Stimulated activated CD8-positive, alpha-beta memory T cell treated with anti-CD3 and anti-CD28 coated beads, Interleukin-7, amount 100 ng/mL, for 1 hour (primary cell): Measurements from ENCODE around the gene DDX20.

Source experiments
- DNase-seq, 2 donors: peaks; one replicate each; pipeline ENCODE4 v3.0.0-alpha.2; 2020; ENCODE audit warnings: low read depth in 2 of 2

The DDX20 gene

DNA sequence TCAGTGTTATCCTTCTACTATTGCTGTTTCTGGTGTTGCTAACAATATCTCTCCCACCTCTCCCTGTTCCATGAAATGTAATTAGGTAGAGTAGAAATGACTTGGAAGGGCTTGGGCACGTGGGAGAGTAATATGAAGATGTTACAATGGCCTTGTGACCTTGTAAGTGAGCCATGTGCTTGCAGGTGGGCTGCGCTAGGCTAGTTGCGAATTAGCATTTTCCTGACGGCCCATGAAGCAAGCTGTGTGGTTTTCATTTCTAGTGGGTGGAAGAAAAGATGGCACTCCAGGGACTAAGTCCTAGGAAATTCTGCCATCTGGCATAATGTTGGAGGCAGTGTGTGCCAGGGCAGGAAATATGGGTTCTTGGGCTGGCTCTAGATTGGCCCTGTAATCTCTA is 7.8 kb upstream of the DDX20 start:
- DNase-seq: no peak

DNA sequence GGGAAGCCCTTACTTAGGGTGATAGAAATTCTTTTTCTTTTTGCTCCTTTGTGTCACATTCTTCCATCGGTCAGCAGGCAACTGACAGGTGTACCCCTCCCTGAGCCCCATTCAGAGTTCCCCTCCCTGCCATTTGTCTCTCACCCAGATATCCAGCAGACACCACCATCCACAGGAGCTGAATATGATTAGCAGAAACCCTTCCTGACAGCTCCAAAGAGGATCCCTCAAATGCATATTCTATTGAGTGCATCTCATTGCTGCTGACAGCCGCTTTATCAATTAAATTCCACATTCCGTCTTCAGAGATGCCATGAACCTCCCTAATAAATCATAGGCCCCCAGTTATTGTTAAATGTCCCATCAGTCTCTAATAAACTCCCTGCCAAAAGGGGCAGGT is 6.1 kb upstream of the DDX20 start:
- no peak for DNase-seq

DNA sequence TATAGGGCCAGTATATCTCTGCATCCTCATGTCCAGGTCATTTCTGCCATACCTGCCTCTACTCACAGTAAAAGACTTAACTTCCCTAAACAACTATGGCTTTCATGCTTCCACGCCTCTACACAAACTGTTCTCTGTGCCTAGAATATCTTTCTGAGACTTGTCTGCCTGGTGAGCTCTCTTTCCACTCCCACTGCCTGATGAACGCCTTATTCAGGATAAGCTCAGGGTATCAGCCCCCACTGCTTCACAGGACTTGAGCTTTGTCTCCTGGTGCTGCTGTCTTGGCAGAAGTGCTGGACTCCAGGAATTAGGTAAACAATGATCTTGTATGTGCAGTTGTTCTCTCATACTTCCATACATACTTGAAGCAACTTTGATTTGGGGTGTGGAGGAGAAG is 4.8 kb upstream of the DDX20 start:
- no peak for DNase-seq

DNA sequence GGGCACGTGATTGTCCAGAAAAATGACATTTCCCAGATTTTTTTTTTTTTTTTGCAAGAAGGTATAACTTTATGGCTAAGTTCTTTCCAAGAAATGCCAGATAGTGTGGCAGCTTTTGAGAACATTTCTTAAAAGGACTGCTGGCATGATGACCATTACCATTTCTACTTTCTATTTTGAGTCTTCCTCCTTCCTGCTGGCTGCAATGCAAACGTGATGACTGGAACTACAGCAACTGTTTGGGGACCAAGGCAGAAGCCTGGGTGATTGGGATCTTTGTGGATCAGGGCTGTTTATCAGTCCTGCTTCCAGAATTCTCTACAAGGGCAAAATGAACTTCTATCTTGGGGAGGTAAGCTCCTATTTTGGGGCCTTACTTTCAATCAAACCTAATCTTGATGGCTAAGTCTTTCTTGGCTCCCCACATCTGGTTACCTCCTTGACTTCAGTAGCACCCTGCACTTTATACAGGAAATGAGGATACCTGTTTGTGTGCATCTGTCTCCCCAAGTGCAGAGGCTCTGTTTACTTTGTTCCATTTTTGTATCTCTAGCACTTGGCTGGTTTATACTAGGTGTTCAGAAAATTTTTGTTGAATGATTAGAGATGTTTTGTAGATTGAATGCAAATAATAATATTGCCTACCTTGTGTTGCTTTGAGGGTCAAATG is 3.7 kb upstream of the DDX20 start:
- no peak for DNase-seq

DNA sequence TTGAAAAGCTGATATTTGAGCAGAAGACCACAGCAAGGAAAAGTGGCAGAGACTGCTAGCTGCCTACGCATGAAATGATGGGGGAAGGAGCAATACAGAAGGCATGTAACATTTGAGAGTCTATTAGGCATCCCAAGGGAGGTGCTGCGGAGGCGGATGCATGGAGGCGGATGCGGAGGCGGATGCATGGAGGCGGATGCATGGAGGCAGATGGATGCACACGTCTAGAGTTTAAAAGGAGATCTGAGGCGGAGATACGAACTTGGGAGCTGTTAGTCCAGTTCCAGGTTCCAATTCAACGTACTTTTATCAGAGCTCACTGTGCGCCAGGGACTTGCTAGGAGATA is 744 bp upstream of the DDX20 start:
- DNase-seq: no peak

DNA sequence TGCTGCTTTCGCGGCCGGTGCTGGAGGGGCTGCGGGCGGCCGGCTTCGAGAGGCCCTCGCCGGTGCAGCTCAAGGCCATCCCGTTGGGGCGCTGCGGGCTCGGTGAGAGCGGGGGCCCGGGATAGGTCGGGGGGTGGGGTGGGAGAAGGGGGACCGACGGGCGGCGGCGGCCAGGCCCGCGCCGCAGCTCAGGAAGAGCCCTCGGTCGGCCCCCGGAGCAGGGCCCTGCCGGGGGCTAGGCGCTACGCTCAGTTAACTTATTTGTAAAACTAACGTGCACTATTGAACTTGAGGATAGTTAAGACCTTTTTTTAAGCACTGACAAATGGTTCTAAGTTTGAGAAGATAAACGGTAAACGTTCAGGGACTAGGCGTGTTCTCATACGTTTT is 418 bp downstream of the DDX20 start:
- DNase-seq: no peak

DNA sequence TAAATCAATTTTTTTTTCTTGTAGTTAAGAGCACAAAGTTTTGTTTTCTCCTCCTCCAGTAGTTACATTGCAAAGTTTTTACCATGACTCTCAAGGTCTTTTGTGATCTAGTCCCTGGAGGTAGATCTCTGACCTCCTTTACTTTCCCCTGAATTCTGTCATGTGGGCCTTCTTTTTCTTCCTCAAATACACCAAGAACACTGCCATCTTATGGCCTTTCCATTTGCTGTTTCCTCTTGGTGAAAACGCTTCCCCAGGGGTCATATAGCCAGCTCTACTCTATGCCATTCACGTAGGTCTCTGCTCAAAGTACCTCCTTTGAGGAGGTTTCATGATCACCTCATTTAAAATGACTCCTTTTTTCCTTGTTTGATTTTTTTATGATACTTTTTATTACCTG is 2.7 kb downstream of the DDX20 start:
- DNase-seq: no peak

DNA sequence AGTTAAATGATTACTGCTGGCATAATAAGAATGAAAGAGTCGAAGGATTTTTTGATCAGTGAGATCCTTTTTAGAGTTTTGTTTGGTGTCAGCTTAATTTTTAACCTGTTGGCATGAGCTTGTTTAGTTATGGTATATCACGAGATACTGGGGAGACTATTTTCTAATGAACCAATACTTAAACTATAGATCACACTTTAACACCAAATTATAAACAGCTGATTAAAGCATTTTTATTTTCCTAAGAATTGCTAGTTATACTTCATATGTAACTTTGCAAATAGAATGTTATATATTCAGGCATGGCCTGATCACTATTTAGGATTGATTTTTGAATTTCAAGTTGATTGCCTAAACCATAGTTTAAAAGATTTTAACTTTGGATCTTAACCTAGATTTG is 6.0 kb downstream of the DDX20 start:
- DNase-seq: no peak

DNA sequence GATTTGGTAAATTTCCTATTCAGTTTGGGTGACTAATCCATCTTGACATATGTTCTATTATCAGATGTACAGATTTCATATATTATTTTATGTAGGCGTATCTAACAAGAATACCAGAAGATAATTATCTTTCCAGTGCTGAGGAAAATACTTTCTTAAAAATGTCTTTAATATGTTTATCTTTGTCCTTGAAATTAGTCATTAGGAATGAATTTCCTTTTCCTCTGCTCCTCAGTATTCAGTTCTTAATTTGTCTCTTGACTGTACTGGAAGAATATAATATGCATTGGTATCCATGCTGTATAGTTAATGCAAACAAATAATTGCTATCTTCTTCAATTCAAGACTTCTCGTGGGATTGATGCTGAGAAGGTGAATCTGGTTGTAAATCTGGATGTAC is 6.6 kb downstream of the DDX20 start:
- DNase-seq: no peak

DNA sequence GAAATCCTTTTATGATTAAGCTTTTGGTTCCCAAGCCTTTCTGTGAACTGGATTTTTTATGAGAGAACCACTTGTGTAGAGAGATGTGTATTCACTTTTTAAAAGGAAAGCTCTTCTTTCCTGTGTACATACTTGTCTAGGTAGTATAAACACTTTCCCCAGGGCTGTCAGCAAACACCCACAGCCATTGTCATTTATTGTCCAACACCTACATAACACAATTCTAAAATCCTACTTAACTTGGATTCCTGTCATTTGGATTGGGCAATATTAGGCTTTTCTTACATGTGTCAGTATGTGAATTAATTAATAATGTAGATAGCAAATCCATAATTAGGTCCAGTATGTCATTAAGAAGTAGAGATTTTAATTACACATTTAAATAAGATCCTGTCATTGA is 12.3 kb downstream of the DDX20 start:
- DNase-seq: no peak

DNA sequence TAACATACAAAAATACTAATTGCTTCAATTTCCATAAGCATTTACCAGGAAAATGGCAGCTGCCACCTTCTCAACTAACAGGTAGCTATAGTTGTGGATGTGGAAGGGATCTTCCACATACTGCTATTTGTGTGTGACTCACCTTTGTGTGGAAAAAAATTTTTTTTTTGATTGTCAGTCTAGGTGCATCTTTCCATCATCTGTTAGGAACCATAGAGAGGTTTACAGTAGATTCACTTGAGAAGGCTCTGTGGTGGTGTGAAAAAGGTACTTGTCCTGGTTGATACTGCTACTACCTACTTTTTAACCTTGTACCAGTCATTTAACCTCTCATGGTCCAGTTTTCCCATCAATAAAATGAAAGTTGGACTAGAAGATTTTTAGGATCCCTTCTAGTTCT is 12.9 kb downstream of the DDX20 start:
- no peak for DNase-seq

DNA sequence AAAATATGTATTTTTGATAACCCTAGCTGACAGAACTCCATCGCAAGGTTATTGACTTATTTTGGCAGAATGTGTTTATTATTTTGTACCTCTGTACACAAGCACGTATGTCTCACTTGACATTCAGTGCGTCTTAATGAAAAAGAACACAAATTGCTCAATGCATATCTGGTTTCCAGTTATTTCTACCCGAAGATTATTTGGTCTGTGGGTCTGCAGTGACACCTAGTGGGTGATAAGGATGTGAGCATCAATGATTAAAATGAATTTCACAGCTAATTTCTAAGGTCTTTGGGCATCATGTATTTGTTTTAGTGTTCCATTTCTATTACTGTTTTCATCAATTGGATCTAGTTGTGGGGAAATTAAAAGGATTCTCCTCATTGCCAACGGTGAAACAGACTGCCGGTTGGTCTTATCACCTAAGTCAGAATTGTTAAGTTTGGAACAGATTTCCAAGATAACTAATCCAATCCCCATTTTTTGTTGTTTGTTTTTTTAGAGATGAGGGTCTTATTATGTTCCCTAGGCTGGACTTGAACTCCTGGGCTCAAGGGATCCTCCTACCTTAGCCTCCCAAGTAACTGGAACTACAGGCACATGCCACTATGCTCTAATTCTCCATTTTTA is 13.9 kb downstream of the DDX20 start:
- DNase-seq: peak; percentile 4 to 13

DNA sequence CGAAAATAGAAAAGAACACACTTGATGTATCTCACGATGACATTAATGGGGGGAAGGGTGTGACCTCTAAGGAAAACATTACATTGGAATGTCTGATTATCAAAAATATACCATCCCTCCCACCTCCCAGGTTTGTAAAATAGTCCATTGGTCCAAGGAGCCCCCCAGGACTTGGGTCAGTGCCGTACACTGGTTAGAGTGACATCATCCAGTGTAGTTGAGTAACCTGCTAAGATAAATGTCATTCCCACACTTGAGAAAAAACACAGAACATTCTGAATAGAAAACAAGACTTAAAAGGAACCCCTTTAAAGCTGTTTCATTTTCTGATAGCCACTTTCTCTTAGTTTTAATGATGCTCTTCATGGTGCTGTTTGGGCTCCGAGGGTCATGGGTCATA is 15.2 kb downstream of the DDX20 start:
- no peak for DNase-seq

DNA sequence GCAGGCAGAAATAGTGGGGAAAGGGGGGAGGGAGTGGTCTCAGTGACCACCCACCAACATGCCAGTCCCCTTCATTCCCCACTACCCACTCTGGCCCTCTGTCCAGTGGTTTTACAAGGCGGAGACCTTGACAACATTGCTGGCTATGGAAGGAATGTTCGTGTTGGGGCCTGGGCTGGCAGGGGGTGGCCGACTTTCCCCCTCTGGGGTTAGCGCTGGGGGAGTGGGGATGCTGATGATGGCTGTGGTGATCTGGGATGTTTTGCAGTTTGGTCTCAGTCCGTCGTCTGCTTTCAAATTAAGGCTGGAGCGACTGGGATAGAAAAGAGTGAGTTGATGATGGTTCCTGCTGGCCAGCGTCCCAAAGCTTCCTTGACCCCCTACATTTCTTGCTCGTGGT is 20.3 kb downstream of the DDX20 start:
- no peak for DNase-seq

DNA sequence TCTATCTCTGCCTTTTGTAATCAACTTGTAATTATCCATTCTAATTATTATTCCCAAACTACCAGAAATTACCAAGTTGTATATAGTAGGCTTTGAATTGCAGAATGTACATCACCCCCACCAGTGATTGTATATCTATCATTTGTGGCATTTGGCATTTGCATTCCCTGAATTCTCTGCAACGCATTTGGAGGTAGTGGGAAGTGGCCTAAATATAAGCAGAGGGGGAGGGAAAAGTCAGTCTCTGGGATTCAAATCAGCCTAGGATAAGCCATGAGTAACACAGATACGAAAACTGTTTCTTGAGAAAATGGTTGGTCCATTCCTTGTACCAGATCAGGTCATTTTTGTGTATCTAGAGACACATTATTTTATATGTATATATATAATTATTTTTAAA is 20.7 kb downstream of the DDX20 start:
- DNase-seq: no peak

DNA sequence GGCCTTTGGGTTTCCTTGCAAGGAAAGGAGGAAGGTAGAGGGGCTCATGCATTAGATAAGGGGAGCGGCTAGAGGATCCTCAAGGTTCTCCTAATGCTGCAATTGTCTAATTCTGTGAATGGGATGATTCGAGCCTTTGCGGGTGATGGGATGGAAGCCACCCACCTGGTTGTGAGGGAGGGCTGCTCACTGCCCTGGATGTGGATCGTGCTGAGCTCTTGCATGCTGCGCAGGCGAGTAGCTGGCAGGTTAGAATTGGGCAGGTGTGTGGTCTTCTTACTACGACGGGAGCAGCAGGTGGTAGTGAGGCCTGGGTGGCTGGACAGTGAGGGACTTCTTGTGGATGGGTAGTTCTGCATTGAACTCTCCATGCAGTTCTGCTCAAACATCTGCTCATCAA is 21.2 kb downstream of the DDX20 start:
- DNase-seq: no peak

DNA sequence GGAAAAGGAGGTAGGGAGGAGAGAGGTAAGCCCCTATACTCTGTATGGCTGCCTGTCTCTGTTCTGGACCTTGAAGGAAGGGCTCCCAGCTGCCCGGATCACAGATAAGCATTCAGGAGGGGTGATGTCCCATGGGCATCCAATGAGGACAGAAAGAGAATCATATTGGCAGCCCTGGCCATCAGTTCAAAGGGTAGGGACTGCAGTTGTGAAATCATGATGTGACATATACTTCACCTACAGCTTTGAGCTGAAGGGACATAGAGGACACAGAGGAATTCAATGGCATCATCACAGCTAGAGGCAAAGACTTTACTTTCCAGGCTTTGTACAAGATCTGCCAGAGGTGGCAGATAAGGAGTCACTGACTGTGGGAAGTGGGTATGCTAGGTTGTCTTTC is 21.6 kb downstream of the DDX20 start:
- no peak for DNase-seq

DNA sequence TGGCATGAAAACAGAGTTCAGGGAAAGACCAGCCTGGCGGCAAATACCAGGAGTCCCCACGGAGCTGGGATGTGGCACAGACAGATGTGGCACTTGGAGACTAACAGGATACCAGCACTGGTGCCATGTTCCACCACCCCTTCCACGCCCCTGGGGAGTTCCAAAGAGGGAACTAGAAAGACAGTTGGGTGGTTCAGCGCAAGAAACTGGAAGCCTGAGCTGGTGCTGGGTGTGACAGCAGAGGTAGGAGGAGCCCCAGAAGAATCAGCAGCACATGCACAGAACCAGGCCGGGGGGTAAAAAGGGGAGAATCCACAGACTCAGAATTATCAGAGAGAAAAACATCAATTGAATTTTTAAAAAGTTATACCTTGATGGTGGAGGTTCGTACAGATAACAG is 22.4 kb downstream of the DDX20 start:
- no peak for DNase-seq

DNA sequence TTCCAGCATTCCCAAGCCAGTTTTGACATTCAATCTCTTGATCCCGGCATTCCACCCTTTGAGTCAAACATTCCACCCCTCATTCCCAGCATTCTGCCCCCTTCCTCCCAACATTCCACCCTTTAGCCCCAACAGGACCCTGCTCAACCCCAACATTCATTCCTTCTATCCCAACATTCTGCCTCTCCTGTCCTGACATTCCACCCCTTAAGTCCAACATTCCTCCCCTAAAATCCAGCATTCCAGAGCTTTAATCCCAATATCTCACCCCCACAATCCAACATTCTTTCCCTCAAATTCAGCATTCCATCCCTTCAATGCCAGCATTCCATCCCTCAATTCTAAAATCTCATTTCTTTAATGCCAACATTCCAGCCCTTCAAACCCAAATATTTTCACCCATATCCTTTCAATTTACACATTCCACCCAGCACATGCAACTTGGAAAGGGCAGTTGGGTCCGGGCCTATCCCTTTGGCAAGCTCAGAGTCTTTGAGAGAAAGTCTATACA is 22.9 kb downstream of the DDX20 start:
- DNase-seq: no peak

DNA sequence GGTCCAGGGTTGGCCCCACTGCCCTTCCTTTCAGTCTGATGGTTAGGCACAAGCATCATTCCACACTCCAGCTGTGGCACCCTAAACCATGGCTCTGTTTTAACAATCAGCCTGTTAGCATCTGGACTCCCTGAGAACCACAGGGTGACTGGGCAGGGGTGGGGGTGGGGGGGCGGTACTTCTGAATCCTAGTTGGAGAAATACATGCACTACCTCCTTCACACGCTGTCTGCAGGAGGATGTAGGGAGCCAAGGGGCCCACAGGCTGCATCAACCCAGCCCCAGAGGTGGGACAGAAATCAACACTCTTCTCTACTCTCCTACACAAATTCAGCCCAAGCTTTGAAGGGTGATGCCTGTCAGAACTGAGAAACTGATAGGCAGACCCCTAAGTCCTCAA is 23.8 kb downstream of the DDX20 start:
- no peak for DNase-seq

DNA sequence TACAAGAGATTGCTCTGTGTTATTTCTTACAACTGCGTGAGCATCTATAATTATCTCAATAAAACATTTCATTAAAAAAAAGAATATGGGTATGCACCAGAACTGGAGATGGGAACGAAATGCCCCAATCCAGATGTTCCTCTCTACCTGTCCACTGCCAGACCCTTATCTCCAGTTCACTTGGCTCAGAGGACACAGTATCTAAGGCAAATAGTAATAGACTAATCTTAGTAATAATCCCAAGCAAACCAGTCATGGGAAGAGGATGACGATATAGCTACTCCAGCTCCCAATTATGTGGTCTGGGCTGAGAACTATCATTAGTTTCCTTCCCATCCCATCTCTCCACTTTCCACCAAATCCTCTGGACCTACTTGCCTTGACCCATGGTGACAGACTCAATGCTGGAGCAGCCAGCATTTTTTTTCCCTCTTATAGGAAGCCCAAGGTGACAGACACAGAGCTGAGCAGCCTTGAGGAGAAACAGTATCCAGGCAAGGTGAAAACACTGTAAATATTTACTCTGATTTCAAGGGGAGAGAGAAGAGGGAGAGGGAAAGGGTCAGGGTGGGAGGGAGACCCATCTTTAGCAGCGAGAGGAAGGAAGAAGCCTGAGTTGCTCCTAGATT is 28.7 kb downstream of the DDX20 start:
- no peak for DNase-seq

DNA sequence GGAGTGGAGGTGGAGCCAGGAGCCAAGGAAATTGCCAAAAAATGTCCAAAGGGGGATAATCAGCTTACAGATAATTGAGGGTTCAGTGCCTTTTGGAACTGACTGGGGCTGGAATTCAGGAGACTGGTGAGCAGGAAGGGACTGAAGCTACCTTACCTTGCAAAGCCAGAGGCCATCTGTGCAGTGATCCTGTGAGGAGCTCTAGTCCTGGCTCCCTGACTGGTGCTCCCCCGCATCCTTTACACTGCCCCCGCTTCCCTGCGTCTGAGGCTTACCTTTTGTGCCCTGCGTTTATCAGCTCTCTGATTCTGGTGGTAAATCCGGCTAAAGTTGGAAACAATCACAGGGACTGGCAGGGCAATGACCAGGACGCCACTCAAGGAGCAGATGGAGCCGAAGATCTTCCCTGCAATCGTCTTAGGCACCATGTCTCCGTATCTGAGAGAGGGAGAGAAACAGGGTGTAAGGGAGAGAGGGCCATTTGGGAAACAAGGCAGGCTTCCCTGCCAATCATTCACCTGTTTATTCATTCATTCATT is 31.0 kb downstream of the DDX20 start:
- DNase-seq: no peak

DNA sequence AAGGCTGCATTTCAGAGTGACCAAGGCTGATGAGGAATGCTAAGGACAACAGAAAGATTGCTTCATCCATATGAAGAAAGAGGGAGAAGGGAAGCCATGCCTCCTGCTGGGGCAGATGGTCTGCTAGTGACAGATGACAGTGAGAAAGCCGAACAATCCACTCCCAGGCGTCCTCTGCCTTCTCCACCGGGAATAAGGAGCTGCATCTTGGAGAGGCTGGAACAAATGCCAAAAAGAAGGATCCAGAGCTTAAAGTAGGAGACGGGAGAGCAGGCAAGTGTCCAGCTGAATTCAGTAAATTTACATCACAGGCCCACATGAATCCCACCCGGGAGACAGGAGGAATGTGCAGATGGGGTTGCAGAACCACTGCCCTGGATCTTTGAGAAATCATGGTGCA is 33.4 kb downstream of the DDX20 start:
- DNase-seq: no peak
